HG03439 (cell line): ENCODE measurements around the gene SLC15A1.

ENCODE experiments used
- ATAC-seq: cut with Tn5 transposase; IDR thresholded peaks from one replicate; pipeline ENCODE4 v1.9.1; 2021; ENCODE audit warnings: mild to moderate bottlenecking, moderate library complexity; ENCODE audit not compliant: unreplicated experiment

SLC15A1 gene

DNA sequence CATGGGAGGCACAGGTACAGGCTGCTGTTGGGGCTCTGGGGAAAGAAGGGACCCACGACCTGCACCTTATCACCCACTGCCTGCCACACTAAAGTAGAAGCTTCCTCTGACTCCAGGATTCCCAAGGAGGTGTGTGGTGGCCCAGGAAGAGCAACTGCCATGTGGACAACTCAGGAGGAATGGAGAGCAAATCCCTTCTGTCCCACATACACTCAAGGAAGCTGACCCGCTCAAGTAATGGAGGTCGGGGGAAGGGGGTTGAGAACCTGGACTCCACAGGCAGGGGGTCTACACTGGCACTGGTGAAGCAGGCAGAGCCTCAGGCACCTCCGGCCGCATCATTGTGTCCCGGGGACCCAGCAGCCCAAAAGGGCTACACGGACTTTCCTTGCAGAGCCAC, 29.4 kb upstream of the SLC15A1 start:
- no peak for ATAC-seq

DNA sequence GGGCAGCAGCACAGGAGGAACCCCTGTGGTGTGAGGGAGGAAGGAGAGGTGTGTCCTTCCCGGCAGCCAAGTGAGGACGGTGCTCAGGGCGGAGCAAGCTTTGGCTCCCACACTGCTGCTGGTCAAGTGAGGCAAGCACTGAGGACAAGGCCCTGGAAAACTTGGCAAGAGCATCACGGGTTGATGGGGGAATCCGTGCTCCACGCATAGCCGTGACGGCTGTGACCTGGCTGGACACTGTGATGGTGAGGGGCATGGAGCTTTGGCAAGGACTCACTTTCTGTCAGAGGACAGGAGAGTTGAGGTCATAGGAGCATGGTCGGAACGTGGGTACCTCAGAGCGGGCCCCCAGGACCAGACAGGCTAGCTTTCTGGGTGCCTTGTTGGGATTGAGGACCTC, 29.0 kb upstream of the SLC15A1 start:
- ATAC-seq = no peak

DNA sequence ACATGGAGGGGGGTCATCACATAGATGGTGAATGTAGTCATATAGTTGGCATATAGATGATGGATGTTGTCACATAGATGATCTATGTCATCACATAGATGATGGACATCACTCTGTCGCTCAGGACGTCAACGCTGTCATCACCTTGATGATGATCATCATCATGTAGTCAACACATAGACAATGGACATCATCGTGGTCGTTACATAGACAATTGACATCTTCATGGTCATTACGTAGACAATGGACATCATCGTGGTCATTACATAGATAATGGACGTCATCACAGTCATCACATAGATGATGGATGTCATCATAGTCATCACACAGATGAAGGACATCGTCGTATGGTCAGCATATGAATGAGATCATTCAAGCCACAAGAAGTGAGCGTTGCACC, 28.6 kb upstream of the SLC15A1 start:
- no peak for ATAC-seq

DNA sequence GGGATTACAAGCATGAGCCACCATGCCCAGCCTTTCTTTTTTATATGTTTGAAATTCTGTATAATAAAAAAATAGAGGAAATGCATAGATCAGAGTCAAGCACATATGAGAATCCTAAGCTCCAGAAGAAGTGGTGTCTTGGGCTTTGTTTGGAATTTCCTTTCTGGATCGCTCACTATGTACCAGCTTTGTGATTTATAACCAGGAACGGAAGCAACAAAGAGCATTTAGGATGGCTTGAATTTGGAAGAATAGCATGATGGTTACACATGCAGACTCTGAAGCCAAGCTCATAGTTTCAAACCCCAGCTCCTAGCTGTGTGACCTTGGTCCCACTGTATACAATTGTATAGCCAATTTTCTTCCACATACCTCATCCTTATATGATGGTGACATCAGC, 28.0 kb upstream of the SLC15A1 start:
- ATAC-seq = no peak

DNA sequence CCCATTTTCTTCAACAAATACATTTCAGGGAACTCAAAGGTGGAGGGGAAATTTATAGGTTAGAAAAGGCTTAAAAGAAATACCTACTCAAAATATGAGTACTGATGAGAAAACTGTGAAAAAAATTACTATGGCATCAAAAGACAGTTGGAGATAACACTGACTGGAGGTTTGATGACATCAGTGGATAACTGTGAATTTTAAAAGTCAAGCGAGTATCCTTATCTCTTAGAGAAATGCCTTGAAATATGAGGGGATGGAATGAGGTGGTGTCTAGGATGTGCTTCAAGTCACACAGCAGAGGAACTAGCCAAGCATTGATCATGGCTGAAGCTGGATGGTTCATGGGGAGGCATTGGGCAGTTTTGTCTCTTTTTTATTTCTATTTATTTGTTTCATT, 27.2 kb upstream of the SLC15A1 start:
- ATAC-seq = no peak

DNA sequence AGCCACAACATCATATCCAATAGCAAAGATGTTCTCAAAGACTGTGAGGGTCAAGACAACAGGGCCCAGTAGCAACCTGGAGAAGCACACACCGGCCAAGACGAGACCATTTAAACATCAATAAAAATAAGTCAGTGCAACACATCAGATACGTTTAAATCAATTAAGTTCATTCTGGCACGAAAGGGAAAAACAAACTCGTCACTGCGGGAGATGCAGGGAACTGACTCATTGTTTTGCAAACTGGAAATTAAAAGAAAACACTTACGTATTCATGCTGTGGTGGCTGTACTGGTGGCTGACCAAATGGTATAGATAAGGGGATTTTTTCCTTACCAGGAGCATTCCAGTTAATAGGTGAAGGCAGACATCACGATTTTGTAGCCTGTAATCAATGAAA, 26.3 kb upstream of the SLC15A1 start:
- no peak for ATAC-seq

DNA sequence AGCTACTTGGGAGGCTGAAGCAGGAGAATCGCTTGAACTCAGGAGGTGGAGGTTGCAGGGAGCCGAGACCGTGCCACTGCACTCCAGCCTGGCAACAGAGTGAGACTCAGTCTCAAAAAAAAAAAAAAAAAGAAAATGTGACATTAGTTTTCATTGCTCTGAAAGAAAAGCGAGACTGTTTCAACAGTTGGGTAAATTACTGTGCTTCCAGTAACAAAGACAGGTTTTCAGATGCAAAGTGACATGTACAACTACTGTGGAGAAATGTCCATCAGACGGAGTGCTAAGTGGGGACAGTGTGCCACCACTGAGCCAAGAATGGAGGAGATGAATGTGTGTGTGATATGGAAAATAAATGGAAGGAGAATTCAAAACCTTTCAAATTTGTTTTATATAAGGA, 24.2 kb upstream of the SLC15A1 start:
- no peak for ATAC-seq

DNA sequence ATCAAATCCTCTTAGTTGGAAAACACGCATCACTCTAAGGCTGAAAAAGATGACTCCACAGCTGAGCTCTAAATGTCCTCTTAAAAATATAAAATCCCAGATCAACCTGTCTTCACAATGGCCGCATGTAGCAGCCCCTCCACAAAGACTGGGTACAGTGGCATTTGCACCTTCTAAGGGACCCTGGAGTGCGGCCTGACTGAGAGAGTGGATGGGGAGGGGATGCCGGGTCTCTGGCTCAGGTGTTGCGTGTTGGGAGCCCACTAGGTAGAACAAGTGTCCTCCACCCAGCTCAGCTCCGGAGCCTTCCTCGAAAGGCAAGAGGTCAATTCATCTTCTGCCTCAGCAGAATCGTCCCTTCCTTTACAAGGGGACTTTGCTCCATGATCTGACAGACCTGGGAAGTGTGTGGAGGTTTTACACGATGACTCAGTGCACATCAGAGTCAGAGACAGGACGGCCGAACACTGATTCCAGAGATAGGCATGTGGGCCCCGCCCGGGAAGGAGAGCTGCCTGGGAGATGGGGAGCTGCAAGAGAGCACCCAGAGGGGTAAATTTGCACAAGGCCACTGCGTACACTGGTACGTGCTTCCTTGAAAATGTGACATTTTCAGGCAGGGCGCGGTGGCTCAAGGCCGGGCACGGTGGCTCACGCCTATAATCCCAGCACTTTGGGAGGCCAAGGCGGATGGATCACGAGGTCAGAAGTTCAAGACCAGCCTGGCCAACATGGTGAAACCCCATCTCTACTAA, 23.5 kb upstream of the SLC15A1 start:
- ATAC-seq = no peak

DNA sequence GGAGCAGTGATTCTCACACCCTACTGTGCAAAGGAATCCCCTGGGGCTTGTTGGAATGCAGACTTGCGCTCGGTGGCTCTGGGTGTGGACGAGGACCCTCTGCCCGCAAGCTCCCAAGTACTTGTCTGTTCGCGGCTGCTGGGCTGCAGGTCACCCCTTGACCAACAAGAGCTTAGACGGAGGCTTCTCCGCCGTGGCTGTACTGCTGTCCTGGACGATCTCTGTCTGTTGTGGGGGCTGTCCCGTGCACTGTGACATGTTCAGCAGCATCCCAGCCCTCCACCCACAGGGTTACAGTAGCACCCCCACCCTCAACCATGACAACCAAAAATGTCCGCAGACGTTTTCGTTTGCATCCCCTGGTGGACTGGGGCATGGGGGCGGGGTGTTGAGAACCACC, 22.9 kb upstream of the SLC15A1 start:
- ATAC-seq = no peak

DNA sequence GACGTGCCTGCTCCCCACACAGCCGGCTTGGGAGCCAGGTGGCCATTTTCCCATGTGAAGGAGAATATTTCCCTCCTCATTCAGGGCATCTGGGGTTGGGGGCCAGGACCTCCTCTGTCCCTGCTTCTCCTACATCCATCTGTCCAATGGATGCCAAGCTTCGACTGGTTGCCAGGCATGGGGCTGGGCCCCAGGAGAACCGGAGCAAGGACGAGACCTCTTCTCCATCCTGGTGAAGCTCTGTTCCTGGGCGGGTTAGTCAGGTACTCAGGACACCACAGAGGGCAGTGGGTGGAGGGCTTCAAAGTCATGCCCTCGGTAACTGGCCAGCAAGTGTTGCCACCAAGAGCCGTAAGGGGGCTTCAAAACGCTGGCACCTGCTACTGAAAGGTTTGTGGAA, 22.3 kb upstream of the SLC15A1 start:
- no peak for ATAC-seq

DNA sequence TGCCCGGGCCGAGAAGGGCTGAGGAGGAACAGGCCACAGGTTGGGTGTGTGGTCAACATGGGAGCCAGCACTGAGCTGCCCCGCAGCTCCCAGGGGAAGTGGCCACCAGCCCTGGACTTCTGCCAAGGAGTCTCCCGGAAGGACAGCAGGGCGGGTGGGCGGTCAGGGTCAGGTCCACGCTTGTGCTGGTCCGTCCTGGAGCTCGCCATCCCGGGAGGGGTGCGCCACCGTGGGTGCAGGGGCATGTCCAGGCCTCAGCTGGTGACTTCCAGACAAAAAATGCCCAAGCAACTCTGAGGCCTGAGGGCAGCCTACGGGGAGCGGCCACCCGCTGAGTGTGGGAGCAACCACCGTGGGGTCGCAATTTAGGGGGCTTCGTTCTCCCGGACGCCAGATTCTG, 21.4 kb upstream of the SLC15A1 start:
- no peak for ATAC-seq

DNA sequence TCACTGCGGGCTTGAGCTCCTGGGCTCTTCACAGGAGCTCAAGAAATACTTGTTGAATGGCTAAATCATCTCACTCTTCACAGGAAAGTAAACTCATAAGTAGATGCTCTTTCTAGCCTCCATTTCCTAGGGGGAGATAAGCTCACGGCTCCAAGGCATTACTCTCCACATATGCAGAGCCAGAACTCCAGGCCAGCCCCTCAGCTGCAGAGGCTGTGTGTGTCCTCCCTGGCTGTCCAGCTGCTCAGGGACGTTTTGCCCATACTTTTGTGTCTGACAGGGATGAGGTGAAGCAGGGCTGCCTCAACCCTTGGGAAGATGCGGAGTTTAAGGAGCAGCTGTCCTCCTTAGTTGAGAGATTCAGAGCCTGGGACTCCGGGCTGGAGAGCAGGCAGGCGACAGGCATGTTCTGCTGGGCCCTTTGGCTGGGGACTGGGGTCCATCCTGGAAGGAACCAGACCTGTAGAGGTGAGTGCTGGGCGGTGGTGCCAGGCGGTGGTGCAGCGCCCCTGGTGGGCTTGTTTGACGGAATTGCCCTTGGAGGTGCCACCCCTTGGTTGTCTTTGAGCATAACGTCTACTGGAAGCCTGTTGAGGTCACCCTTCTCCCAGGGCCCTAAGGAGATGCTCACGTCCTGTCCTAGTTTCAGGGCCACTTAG, 20.5 kb upstream of the SLC15A1 start:
- no peak for ATAC-seq

DNA sequence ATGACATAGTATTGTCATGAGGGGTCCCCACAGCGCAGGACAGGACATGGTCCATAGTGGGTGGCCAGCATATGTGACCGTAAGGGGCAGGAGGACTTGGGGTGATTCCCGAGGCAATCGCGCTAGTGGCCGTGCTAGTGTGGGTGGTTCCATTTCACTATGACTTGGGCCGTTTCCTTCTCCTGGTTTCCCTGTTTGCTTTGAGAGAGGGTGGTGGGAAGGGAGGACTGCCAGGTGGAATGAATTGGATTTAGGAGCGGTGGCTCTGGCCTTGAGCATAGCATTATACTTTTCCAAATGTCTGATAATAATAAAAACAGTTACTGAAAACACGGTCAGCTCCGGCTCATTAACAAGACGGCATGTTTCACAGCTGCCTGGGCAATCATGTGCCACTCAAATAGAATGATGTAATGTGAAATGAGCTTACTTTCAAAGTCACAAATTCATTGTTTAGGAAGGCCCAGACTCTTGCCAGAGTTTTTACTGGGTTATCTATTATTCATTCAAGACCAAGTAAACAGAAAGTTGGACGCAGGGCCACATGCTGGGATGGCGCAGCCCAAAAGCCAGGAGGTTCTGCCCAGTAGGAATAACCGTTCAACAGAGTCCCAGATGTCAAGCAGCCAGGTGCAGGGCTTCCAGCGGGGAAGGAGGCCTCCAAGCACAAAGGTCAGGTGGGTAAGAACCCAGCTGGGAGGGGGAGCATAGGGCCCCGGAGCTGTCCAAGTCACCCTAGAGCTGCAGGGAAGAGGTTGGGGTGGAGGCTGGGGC, 19.6 kb upstream of the SLC15A1 start:
- ATAC-seq = no peak

DNA sequence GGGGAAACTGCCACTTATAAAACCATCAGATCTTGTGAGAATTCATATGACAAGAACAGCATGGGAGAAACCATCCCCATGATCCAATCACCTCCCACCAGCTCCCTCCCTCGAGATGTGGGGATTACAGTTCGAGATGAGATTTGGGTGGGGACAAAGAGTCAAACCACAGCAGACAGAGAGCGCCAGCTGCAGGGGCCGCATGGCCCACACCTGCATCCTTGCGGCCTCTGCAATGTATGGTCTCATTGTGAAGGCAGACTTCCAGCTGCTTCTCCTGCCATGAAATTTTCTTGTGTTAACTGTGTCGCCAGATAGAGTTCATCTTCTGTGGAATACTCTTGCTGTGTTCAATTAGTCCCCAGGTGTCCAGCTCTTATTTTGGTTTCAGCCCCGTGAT, 17.3 kb upstream of the SLC15A1 start:
- no peak for ATAC-seq

DNA sequence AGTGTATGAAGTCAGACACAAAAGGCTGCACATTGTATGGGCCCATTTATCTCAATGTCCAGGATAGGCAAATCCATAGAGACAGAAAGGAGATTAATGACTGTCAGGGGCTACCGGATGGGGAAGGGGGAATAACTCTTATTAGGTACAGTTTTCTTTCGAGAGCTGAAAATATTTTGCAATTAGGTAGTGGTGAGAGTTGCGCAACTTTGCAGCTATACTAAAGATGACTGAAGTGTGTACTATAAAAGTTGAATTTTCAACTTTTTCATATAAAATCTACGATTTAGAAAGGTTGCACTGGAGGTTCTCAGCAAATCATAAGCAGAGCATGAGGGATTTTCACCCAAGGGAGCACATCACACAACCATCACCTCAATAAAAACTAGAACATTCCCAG, 16.1 kb upstream of the SLC15A1 start:
- ATAC-seq = no peak

DNA sequence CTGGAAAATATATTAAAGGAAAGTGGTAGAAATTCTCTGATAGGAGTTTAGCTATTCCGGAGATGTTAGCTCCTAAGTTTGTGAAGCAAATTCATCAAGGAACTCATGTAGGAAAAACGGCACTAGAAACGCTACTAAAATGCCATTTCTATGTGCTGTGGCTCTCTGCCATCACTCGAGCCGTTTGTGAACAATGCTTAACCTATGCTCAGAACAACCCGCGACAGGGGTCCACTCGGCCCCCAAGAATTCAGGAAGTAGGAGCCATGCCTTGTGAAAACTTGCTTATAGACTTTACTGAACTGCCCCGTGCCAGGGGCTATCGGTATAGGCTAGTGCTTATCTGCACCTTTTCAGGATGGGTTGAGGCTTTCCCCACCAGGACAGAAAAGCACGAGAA, 14.2 kb upstream of the SLC15A1 start:
- no peak for ATAC-seq

DNA sequence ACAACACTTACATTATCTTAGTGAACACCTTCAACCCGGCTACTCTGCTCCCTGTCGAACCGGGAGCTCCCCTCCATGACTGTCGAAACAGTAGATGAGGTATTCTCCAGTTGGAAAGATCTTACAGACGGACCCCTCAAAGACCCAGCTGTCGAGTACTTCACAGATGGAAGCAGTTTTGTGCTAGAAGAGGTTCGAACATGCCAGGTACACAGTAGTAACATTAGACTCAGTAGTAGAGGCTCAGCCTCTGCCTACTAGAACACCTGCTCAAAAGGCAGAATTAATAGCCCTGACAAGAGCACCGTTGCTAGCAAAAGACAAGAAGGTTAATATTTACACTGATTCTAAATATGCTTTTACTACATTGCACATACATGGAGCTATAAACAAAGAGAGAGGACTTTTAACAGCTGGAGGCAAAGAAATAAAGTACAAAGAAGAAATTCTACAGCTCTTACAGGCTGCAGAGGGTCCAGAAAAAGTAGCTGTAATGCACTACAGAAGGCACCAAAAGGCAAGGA, 13.6 kb upstream of the SLC15A1 start:
- ATAC-seq = no peak

DNA sequence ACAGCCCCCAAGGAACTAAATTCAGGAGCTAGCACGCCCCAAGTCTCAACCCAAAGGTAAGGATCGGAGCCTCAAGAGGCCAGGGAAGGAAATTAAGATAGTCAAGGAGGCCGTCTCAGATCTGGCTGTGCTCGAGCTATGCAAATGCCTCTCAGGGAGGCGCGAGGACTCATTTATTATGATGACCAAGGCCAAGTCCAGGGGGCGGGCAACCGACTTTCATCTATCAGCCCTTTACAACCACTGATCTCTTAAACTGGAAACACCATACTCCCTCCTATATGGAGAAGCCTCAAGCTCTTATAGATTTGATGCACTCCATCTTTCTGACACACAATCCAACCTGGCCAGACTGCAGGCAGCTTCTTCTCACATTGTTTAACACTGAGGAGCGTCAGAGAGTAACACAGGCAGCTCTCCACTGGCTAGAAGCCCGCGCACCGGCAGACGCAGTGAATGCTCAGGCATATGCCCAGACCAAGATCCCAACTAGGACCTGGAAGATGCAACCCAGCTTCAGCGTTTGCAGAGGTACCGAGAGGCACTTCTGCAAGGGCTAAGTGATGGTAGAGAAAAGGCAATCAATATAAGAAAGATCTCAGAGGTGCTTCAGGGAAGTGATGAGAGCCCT, 9.6 kb upstream of the SLC15A1 start:
- ATAC-seq = peak; percentile 31

DNA sequence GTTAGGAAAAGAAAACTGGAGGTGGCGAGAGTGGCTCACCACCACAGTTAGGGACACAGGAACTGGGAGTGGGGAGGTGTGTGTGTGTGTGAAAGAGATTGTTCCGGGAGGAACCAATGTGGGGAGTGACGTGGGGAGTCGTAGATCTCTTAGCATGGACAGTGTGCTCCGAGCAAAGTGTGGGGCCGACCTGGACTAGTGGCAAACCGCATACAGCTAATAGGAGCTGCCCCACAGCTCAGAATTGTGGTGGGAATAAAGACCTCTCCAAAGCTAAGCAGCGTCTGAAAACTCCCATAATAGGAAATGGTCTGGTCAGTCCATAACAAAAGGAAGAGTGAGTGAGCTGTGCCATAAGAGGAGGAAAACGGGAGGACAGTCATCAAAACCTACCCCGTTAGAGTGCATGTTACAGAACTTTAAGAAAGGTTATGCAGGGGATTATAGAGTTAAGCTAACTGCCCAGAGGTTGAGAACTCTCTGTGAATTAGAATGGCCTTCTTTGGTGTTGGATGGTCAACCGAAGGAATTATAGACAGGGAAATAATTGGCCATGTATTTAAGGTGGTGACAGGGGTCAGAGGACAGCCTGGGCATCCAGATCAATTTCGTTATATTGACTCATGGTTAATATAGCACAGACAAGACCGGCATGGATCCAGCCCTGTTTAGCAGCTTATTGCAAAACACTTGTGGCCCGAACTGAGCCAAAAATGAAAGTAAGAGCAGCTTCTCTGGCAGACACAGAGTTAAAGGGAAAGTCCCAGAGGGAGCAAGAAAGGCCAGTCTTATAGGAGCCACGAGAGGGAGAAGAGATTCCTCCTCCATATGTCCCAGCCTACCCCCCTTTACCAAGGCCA, 8.9 kb upstream of the SLC15A1 start:
- ATAC-seq = peak; percentile 85

DNA sequence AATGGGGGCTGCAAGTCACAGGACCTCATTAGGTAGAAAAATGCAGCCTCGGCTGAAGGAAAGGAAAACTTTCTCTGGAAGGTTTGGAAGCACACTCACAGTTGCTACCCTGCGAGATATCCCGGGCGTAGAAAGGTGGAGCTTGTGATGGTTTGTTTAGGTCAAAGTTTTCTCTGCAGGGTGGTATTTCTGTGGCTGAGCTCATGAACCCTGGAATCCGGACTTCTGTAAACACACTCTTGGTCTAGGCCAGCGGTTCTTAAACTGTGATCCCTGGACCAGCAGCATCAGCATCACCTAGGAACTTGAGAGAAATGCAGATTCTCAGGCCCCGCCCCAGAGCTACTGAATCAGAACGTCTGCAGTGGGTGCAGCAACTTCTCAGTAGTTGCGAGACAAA, 3.3 kb upstream of the SLC15A1 start:
- ATAC-seq = no peak
